ENCODE measurements around the gene KDM2B. TPM values are rescaled to one million over a fixed set of nuclear protein-coding genes. Genes with fewer than 3 reads are reported as not detected.

The KDM2B gene
- polyA plus RNA-seq, 1 of the 3 experiments (the other 2 are of a cell fraction), result 11.5 TPM

- TF ChIP-seq, protein P1, sequence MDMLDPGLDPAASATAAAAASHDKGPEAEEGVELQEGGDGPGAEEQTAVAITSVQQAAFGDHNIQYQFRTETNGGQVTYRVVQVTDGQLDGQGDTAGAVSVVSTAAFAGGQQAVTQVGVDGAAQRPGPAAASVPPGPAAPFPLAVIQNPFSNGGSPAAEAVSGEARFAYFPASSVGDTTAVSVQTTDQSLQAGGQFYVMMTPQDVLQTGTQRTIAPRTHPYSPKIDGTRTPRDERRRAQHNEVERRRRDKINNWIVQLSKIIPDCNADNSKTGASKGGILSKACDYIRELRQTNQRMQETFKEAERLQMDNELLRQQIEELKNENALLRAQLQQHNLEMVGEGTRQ (IDR thresholded peaks at IDR 0.05; ENCODE audit: borderline replicate concordance, low read depth, low read length), result no peak
- peak; percentile 41; the same call in 1 of the 2 replicates for TF ChIP-seq MXI1 (IDR thresholded peaks at IDR 0.05; ENCODE audit: low read depth, low read length)
- TF ChIP-seq FOXJ3 (CRISPR knock-in tag; IDR thresholded peaks at IDR 0.05), result no peak
- no peak for TF ChIP-seq RFX5 (IDR thresholded peaks at IDR 0.05; ENCODE audit: low read length)
- no peak for TF ChIP-seq YY1 (IDR thresholded peaks at IDR 0.05; ENCODE audit: low read depth)
- TF ChIP-seq MAX (IDR thresholded peaks at IDR 0.05; ENCODE audit: low read depth), result peak; percentile 83
- TF ChIP-seq MEF2A (IDR thresholded peaks at IDR 0.05; ENCODE audit: borderline replicate concordance, low read depth), result no peak
- TF ChIP-seq, protein P2, sequence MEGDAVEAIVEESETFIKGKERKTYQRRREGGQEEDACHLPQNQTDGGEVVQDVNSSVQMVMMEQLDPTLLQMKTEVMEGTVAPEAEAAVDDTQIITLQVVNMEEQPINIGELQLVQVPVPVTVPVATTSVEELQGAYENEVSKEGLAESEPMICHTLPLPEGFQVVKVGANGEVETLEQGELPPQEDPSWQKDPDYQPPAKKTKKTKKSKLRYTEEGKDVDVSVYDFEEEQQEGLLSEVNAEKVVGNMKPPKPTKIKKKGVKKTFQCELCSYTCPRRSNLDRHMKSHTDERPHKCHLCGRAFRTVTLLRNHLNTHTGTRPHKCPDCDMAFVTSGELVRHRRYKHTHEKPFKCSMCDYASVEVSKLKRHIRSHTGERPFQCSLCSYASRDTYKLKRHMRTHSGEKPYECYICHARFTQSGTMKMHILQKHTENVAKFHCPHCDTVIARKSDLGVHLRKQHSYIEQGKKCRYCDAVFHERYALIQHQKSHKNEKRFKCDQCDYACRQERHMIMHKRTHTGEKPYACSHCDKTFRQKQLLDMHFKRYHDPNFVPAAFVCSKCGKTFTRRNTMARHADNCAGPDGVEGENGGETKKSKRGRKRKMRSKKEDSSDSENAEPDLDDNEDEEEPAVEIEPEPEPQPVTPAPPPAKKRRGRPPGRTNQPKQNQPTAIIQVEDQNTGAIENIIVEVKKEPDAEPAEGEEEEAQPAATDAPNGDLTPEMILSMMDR (IDR thresholded peaks at IDR 0.05), result no peak
These were observed 43.7 kb downstream of the KDM2B start (continued) for GRCh38 chr12:121536899-121537813.

DNA sequence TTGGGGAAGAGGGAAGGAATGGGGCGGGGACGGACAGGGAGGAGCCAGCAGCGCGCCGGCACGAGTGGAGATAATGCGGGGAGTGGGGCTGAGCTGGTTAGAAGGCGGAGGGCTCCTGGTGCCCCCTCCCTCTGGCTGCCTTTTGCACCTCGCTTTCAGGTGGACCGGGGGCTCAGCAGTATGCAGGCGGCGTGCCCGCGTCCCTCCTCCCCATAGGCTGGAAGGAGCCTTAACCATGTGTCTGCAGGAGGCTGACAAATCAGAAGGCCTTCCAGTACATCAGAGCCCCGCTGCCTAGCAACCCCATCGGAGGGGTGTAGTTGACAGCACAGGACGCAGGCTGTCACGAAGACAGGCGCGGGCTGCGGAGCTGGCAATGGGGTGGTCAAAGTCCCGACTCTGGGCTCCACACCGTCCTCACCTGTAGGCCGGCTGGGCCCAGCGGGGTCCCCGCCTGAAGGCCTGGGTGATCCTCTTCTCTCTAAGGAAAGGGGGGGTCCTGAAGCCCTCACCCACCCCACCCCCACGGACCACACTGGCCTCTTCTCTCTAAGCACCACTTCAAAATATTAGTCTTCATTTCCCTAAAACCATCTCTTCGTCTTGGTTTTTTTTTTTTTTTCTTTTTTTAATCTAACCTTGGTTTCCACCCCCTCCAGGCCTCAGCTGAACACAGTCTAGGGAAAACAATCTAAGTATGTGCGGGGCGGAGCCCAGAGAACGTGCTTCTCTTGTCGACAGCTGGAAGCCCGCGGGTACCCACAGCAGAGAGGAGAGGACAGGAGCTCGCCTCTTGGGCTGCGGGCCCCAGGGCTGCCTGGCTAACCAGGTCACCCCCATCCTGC, 44.5 kb downstream of the KDM2B start:
- Histone ChIP-seq H3K9me2 (no peaks in the 10 kb centered on the region), H3K27me3 (ENCODE audit: insufficient read depth) (no peaks in the 10 kb centered on the region), H3F3A (replicated peaks; ENCODE audit: insufficient read depth) (no peaks in the 10 kb centered on the region), H3K9me3 (no peaks in the 10 kb centered on the region), H4K20me1 (ENCODE audit: insufficient read depth) (no peaks in the 10 kb centered on the region), H3K4me3 (ENCODE audit: low read depth in 2 of 2, low read length in 1 of 2) (peak overlapping the region; percentile 50 to 54; a peak in 3 of 4 replicates), H2AFZ (ENCODE audit: low read depth) (peak overlapping the region; percentile 57; the same call in 1 of the 2 replicates), H3K27ac (ENCODE audit: low read depth in 2 of 2, low read length in 1 of 2) (peak overlapping the region in 1 of 2 experiments; percentile 35; a peak in 1 of 4 replicates), H3K79me2 (ENCODE audit: insufficient read depth) (no peaks in the 10 kb centered on the region), H3K36me3 (replicated peaks in 1 of 2; ENCODE audit: control insufficient read depth in 1 of 2, insufficient read depth in 2 of 2, low read length in 1 of 2) (no peaks in the 10 kb centered on the region), H3K4me1 (ENCODE audit: control insufficient read depth in 1 of 2, insufficient read depth in 2 of 2, low read depth in 1 of 2, low read length in 1 of 2) (peaks cover 4 to 16% of the 10 kb centered on the region in 2 experiments; a peak in 2 of 4 replicates), H3K9ac (no peak overlapping the region), H3K4me2 (peak overlapping the region; percentile 91)
- TF ChIP-seq MXI1 (IDR thresholded peaks at IDR 0.05; ENCODE audit: low read depth, low read length) (peak; percentile 92), POLR2AphosphoS5 (IDR thresholded peaks at IDR 0.05; ENCODE audit: low read depth, low read length) (no peak)
- ChIA-PET CTCF (interaction anchor here (0.7 to 1.9 kb wide), 7 partner anchors 9 to 133 kb away, joined by 3 to 8 read pairs (median 4); partner anchors contain the start of gene MORN3), POLR2A (interaction anchor here (1.0 to 1.1 kb wide), 3 partner anchors 43 to 136 kb away, joined by 3 to 6 read pairs (median 4); partner anchors contain the start of gene MORN3)
- WGBS (ENCODE audit: low lambda C conversion rate), result 54% methylated on average over 30 of the region's 36 CpGs
- DNase-seq, result peak; percentile 94

All from SK-N-SH (cell line).